A204.1 (cell line): ENCODE data around the gene RNF32.
"Not testable (repeated sequence)": the region's sequence is repeated elsewhere in the genome, so short reads cannot be mapped to it uniquely, and the experiment has no call there.

Source experiments
- FAIRE-seq: peaks from 2 replicates; lab custom pipeline; 2012; peaks lifted over from hg19 to GRCh38; lab: Jason Lieb, UNC

The RNF32 gene

GRCh38 chr7:156614434-156615264, 25.9 kb upstream of the RNF32 start:
- FAIRE-seq: no peak

- FAIRE-seq: no peak
Measured at GRCh38 chr7:156616269-156617202, 24.0 kb upstream of the RNF32 start.

GRCh38 chr7:156617215-156617614, 23.4 kb upstream of the RNF32 start:
- FAIRE-seq: no peak

DNA sequence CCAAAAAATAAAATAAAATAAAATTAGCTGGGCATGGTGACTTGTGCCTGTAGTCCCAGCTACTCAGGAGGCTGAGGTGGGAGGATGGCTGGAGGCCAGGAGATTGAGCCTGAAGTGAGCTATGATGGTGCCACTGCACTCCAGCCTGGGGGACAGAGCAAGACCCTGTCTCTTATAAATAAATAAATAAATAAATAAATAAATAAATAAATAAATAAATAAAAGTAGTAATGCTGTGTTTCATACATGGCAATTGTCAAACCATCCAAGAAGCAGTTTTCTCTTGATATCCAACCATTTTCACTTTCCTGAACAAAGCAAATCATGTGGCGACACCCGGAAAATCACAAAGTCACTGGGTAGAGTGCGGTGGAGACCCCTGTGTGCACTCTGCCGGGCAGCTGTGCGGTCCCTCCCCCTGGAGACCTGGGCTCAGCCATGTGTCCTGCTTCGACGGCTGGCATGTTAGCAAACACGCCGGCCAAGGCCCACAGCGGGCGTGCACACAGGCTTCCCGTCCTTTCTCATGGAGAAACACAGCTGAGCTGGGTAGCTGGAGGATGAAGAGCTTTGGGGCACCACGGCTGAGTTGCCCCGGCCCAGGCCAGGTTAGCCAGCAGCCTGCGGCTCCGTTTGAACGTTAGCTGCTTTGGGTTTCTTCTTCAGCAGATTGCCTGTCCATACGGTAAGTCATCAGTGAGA, 22.3 kb upstream of the RNF32 start:
- no peak for FAIRE-seq

GRCh38 chr7:156618780-156619367, 21.7 kb upstream of the RNF32 start:
- no peak for FAIRE-seq

- FAIRE-seq: not testable (repeated sequence)
Measured at GRCh38 chr7:156619488-156620290, 20.9 kb upstream of the RNF32 start.

GRCh38 chr7:156620291-156620675, 20.3 kb upstream of the RNF32 start:
- no peak for FAIRE-seq

DNA sequence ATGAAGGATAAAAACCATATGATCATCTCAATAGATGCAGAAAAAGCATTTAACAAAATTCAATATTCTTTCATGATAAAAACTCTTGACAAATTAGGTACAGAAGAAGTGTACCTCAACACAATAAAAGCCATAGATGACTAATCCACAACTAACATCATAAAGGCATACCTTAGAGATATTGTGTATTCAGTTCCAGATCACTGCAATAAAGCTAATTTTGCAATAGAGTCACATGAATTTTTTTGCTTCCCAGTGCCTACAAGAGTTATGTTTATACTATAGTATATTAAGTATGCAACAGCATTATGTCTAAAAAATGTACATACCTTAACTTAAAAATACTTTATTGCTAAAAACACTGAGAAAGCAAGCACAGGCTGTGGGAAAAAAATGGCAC, 18.9 kb upstream of the RNF32 start:
- no peak for FAIRE-seq

- no peak for FAIRE-seq
Measured at GRCh38 chr7:156625580-156625979, 15.0 kb upstream of the RNF32 start.

DNA sequence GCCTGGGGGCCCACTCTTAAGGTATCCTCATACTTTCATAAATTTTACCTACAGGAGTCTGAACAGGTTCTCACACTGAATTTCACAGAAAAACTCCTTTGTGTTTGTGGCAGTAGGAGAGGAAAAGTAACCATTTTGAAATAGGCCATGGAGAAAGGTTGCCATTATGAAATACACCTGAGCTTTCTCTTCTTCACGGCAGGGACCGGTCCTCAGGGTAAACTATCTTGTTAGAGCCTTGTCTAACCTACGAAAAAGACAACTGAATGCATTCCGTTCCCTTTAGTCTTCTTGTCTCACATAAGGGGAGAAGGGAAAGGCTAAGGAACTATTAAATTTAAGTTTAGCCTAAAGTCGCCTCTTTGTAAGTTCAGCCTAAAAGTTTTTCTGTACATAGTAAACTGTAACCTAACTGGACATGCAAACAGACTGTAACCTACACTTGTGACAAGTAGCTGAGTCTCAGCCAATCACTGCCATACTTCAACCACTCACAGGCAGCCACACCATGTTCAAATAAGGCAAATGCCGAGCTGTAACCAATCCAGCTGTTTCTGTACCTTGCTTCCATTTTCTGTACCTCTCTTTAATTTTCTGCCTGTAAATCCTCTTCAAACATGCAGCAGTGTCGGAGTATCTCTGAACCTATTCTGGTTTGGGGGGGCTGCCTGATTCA, 14.2 kb upstream of the RNF32 start:
- FAIRE-seq: no peak

- no peak for FAIRE-seq
Measured at GRCh38 chr7:156628562-156628961, 12.0 kb upstream of the RNF32 start.

GRCh38 chr7:156629873-156630272, 10.7 kb upstream of the RNF32 start:
- no peak for FAIRE-seq

DNA sequence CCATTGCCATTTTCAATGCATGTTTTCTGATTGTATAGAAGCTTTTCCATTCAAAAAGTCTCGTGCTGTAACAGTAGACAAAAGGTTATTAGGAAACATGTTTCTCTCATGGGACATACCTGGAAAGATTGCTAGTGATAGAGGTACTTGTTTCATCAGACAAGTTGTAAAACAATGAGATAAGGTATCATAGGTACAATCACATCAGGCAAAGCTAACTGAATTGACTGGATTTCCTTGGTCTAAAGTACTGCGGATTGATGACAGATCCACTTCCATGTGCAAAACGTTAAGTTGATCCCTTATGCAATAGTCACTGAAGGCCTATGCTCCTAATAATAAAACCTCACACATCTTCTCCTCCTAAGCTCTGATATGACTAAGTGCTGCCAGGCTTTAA, 6.5 kb upstream of the RNF32 start:
- no peak for FAIRE-seq

DNA sequence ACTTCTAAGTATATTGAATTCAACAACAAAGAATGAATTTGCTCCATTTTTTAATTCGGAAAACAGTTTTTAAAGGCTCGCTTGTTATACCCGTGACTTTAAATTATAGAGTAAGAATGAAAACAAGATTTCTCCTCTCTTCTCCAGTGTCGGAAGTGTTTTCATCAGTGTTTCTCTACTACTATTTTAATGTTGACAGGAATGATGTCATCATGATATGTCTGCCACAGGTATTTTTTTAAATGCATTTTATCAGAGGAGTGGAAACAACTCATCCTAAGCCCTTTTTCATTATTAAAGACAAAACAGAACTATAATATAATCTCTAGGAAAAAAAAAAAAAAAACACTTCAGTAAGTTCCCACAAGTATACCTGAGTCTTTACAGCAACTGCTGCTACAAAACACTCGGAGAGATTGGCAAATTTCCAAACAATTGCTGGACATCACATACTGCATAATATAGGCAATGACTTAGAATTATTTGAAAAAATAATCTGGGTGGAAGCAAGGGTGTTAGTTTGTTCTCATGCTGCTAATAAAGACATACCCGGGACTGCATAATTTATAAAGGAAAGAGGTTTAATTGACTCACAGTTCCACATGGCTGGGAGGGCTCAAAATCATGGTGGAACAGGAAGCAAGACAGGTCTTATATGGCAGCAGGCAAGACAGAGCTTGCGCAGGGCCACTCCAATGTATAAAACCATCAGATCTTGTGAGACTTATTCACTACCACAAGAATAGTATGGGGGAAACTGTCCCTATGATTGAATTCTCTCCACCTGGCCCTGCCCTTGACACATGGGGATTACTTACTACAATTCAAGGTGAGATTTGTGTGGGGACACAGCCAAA, 4.8 kb upstream of the RNF32 start:
- no peak for FAIRE-seq

DNA sequence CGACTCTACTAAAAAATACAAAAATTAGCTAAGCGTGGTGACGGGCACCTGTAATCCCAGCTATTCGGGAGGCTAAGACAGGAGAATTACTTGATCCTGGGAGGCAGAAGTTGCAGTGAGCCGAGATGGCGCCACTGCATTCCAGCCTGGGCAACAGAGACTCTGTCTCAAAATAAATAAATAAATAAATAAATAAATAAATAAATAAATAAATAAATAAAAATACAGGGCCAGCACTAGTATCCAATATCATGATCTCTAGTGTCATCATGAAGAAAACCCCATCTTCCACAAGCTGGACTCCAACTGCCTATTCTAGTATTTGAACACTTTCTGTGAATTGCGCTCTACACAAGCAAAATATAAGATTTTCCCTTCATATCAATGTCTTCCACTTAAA, 3.5 kb upstream of the RNF32 start:
- FAIRE-seq: not testable (repeated sequence)

DNA sequence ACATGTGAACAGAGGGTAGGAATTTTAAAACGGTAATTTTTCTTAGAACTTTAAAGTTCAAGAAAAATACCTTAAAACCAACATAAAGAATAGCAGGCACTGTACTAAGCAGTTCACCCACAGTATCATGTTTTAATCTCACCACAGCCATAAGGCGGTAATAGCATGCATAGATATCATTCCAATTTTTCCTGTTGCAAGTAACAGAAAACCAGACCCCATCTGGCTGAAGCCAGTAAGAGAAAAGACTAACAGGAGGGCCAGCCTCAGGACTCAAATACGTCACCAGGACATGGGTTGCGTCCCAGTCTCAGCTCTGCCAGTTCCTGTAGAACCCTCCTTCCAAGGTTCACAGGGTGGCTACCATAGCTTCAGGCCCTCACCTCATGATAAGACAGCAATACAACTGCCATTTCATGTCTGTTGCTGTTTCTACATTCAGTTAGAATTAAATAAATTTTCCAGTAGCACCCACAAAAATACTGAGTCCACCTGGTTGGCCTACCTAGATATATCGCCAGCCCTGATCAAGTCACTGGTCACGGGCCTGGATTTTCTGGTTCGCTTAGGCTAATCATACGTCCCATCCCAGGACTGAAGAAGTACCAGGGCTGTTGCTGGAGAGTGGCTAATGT, 2.0 kb upstream of the RNF32 start:
- no peak for FAIRE-seq

- no peak for FAIRE-seq
Measured at GRCh38 chr7:156639426-156640256, 933 bp upstream of the RNF32 start.

- no peak for FAIRE-seq
Measured at GRCh38 chr7:156640949-156641485, 443 bp downstream of the RNF32 start.
